NCI-H1417 (cell line): ENCODE data around the gene HDGFL3.

ENCODE experiments used
- DNase-seq, 3 experiments: peaks; one replicate each; lab custom pipeline; 2025; lab: John Stamatoyannopoulos, UW

Gene HDGFL3

GRCh38 chr15:83127547-83128150, 80.0 kb downstream of the HDGFL3 start:
- DNase-seq = no peak

GRCh38 chr15:83123529-83123928, 84.1 kb downstream of the HDGFL3 start:
- peak in 1 of 3 experiments; percentile 30 for DNase-seq

GRCh38 chr15:83119968-83120581, 87.5 kb downstream of the HDGFL3 start:
- DNase-seq = no peak

GRCh38 chr15:83118968-83119367, 88.7 kb downstream of the HDGFL3 start:
- no peak for DNase-seq

GRCh38 chr15:83118291-83118827, 89.3 kb downstream of the HDGFL3 start:
- DNase-seq = no peak

- DNase-seq = no peak
Measured at GRCh38 chr15:83115831-83116565, 91.6 kb downstream of the HDGFL3 start.

GRCh38 chr15:83115410-83115809, 92.2 kb downstream of the HDGFL3 start:
- DNase-seq = no peak

GRCh38 chr15:83114856-83115255, 92.8 kb downstream of the HDGFL3 start:
- no peak for DNase-seq

GRCh38 chr15:83113881-83114674, 93.5 kb downstream of the HDGFL3 start:
- no peak for DNase-seq

- no peak for DNase-seq
Measured at GRCh38 chr15:83112956-83113299, 94.7 kb downstream of the HDGFL3 start.

- DNase-seq = no peak
Measured at GRCh38 chr15:83112233-83112955, 95.2 kb downstream of the HDGFL3 start.

- no peak for DNase-seq
Measured at GRCh38 chr15:83111149-83111548, 96.5 kb downstream of the HDGFL3 start.

GRCh38 chr15:83110381-83110780, 97.2 kb downstream of the HDGFL3 start:
- DNase-seq = peak in 1 of 3 experiments; percentile 1

GRCh38 chr15:83109532-83109931, 98.1 kb downstream of the HDGFL3 start:
- DNase-seq = no peak

GRCh38 chr15:83108266-83109219, 99.1 kb downstream of the HDGFL3 start:
- DNase-seq = peak in 1 of 3 experiments; percentile 23

- DNase-seq = no peak
Measured at GRCh38 chr15:83107841-83108181, 99.8 kb downstream of the HDGFL3 start.

- peak; percentile 4 to 78 (median 75) for DNase-seq
Measured at GRCh38 chr15:83106994-83107840, 100.4 kb downstream of the HDGFL3 start, which contains the start of gene TM6SF1. TM6SF1 (plus strand) TSS chr15:83107645; CDS start chr15:83107681, 36 bp downstream.

GRCh38 chr15:83105440-83105839, 102.2 kb downstream of the HDGFL3 start:
- DNase-seq = no peak

GRCh38 chr15:83104141-83104540, 103.5 kb downstream of the HDGFL3 start:
- no peak for DNase-seq
